ENCODE results near the gene COX6A1.

The COX6A1 gene

DNA sequence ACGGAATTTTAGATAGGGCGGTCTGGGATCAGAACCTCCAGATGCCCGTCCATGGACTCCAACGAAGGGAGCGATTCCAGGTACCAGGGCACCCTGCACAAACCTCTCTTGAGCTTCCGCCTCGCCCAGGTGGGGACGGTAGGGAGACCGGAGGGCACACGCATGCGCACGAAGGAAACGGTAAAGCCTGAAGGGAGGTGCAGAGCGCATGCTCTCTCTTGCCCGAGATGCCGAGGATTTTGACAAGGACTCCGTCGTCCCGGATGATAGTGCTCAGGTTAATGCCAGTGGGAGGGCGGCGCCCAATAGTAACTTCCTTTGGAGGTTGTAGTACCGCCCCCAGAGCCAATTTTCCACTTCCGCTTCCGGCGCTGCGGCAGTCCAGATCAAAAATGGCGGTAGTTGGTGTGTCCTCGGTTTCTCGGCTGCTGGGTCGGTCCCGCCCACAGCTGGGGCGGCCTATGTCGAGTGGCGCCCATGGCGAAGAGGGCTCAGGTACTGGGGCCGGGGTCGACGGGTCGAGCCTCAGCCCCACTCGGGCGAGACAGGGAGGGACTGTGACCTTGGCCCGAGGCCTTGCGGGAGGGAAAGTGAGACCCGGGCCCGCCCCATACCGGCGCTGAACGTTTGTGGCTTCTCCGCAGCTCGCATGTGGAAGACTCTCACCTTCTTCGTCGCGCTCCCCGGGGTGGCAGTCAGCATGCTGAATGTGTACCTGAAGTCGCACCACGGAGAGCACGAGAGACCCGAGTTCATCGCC, at the start of gene COX6A1:
COX6A1 (plus strand) TSS at position 379 of the 760 bp plus-strand sequence; CDS start at position 393, 14 bp downstream.
- peak; percentile 100 for DNase-seq

- DNase-seq = peak; percentile 82
Measured at GRCh38 chr12:120388691-120389481, 49.0 kb upstream of the COX6A1 start.

- DNase-seq = no peak
Measured at GRCh38 chr12:120390540-120391120, 47.3 kb upstream of the COX6A1 start.

- peak; percentile 24 for DNase-seq
Measured at GRCh38 chr12:120394483-120395367, 43.2 kb upstream of the COX6A1 start.

GRCh38 chr12:120397824-120398540, 39.9 kb upstream of the COX6A1 start:
- no peak for DNase-seq

DNA sequence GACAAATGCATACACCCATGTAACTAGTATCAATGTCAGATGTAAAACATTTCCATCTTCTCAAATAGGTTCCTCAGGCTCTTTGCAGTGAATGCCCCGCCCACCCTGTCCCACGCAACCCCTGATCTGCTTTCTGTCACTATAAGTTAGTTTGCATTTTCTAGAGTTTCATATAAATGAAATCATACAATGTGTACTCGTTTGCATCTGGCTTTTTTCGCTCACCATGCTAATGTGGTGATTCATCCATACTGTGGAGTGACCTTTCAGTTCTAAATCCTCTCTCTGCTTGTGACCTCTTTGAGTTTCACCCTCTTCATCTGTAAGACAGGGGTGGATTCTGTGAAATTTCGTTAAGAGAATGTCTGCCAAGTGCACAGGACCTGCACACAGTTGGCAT, 38.4 kb upstream of the COX6A1 start:
- no peak for DNase-seq

- no peak for DNase-seq
Measured at GRCh38 chr12:120402217-120402616, 35.7 kb upstream of the COX6A1 start.

GRCh38 chr12:120403869-120404268, 34.0 kb upstream of the COX6A1 start:
- no peak for DNase-seq

GRCh38 chr12:120404271-120404670, 33.6 kb upstream of the COX6A1 start:
- DNase-seq = no peak

DNA sequence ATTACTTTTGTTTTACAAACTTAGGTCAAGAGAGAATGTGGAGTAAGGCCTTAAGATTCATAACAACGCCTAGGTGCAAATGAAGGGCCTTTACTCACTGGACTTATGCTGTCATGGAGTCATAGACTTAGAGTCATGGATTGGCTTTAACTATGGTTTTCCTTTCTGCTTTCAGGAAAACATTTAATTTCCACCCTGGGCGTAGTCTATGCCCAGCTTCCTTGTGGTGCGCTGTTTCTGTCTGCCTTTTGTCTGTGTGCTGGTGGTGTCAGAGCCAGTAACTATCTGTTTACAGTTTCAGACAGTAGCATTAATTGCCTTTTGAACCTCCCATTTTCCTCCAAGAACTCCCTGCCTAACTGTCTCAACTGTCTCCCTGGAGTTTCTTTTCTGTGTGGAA, 31.8 kb upstream of the COX6A1 start:
- no peak for DNase-seq

GRCh38 chr12:120406553-120406952, 31.4 kb upstream of the COX6A1 start:
- DNase-seq = no peak

GRCh38 chr12:120408771-120409170, 29.1 kb upstream of the COX6A1 start:
- DNase-seq = no peak

GRCh38 chr12:120412421-120412820, 25.5 kb upstream of the COX6A1 start:
- DNase-seq = no peak

- no peak for DNase-seq
Measured at GRCh38 chr12:120413901-120414695, 23.8 kb upstream of the COX6A1 start.

DNA sequence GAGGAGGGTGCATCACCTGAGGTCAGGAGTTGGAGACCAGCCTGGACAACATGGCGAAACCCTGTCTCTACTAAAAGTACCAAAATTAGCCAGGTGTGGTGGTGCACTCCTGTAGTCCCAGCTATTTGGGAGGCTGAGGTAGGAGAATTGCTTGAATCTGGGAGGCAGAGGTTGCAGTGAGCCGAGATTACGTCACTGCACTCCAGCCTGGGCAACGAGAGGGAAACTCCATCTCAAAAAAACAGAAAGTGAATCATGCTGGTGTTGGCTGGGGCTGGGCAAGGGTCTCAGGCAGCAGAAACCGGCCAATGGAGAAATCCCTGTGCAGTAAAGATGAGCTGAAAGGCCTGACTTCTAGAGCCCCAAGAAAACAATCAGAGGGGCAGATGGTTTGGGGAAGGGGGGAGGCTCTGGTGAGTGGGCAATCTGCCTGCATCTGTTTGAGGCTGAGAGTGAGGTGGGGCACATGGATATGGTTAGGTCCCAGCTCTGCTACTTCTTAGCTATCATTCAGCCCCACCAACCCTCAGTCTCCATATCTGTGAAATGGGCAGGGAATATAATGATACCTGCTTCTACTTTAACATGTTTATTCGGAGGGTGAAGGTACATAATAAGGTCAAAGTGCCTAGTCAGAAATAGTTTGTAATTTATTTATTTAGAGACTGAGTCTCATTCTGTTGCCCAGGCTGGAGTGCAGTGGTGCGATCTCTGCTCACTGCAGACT, 21.3 kb upstream of the COX6A1 start:
- DNase-seq = no peak

GRCh38 chr12:120417917-120418580, 19.9 kb upstream of the COX6A1 start:
- DNase-seq = no peak

DNA sequence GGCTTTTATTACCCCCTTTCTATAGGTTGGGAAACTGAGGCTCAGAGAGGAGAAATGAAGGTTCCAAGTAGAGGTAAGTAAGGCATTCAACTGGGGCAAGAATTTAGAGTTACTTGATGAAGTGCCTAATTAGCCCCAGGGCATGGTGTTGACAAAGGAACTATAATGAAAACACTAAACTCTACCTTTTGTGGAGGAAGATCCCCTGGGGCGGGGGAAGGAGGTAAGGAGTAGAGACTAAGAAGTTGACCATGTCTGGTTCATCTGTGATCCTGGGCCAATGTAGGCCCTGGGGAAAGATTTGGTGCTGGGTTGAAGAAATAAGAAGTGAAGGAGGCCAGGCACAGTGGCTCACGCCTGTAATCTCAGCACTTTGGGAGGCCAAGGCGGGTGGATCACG, 16.2 kb upstream of the COX6A1 start:
- DNase-seq = no peak

- no peak for DNase-seq
Measured at GRCh38 chr12:120422892-120423456, 14.9 kb upstream of the COX6A1 start.

GRCh38 chr12:120425797-120426196, 12.1 kb upstream of the COX6A1 start:
- no peak for DNase-seq

All from NCI-H1105 (cell line).